ENCODE results near the gene CNN3. TPM values are rescaled to one million over a fixed set of nuclear protein-coding genes. Genes with fewer than 3 reads are reported as not detected.

CNN3 gene
- total RNA-seq, 1 experiment from 2014 or later = 183 TPM

DNA sequence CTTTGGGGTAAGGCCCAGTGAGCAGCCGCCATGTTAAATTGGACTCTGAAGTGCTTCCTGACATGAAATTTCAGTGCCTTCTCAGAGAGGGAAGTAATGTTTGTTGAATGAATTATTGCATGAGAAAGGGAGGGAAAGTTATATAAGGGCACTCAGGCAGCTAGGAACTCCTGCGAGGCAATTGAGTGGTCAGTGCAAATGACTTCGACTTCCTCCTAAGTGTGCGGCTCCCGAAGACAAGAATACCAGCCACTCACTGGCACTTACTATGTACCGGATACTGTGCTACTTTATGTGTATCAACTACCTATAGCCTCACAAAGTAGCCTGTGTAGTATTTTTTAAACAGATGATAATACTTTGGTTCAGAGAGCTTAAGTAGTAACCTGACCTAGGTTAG lies 52.5 kb downstream of the CNN3 start (continued):
- TF ChIP-seq, protein P1, sequence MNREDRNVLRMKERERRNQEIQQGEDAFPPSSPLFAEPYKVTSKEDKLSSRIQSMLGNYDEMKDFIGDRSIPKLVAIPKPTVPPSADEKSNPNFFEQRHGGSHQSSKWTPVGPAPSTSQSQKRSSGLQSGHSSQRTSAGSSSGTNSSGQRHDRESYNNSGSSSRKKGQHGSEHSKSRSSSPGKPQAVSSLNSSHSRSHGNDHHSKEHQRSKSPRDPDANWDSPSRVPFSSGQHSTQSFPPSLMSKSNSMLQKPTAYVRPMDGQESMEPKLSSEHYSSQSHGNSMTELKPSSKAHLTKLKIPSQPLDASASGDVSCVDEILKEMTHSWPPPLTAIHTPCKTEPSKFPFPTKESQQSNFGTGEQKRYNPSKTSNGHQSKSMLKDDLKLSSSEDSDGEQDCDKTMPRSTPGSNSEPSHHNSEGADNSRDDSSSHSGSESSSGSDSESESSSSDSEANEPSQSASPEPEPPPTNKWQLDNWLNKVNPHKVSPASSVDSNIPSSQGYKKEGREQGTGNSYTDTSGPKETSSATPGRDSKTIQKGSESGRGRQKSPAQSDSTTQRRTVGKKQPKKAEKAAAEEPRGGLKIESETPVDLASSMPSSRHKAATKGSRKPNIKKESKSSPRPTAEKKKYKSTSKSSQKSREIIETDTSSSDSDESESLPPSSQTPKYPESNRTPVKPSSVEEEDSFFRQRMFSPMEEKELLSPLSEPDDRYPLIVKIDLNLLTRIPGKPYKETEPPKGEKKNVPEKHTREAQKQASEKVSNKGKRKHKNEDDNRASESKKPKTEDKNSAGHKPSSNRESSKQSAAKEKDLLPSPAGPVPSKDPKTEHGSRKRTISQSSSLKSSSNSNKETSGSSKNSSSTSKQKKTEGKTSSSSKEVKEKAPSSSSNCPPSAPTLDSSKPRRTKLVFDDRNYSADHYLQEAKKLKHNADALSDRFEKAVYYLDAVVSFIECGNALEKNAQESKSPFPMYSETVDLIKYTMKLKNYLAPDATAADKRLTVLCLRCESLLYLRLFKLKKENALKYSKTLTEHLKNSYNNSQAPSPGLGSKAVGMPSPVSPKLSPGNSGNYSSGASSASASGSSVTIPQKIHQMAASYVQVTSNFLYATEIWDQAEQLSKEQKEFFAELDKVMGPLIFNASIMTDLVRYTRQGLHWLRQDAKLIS (CRISPR knock-in tag; IDR thresholded peaks at IDR 0.05; ENCODE audit: borderline replicate concordance) = no peak
- TF ChIP-seq KAT7 (CRISPR knock-in tag; IDR thresholded peaks at IDR 0.05; ENCODE audit: borderline replicate concordance) = no peak

DNA sequence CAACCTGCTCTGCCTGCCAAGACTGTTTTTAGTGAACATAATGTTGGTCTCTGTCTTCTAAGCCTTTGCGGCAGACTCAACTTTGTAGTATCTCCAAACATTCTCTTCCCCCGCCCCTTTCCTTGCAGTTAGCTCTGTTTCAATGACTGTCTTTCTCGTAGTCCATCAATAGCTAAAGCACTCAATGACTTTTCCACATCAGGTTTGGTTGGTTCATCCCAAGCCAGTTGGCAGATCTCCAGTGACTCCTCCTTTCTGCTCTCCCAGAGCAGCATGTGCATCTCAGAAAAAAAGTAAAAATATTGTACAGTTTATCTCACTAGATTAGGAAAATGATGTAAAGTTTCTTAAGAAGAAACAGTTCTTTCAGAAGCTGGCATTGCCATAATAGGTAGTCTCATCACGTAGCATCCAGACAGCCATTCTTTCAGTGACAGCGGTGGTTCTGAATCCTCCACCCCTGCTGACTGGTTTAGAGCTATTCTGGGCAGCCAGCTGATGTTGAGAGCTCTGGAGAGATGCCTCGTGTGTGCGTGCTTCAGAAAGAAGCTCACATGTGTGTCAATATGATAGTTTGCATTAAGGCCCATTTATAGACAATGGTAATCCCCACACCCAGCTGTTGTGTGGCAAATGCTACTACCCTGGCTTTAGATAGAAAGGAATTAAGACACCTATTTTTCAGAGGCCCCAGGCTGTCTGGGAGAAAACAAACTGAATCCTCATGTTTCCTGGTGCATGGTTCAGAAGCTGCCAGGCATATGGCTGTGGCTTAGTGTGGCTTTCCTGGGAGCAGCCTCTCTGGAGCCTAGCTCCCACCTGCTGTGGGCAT lies 53.2 kb downstream of the CNN3 start:
- DNase-seq (ENCODE audit: low spot score) (no peak), ATAC-seq (no peak)
- Mint-ChIP-seq H3K36me3 (no peaks in the 10 kb centered on the region), H3K9me3 (peaks cover 3% of the 10 kb centered on the region; the same call in 1 of the 2 replicates), H3K4me1 (peaks cover 6% of the 10 kb centered on the region), H3K4me3 (no peak overlapping the region), H3K27me3 (ENCODE audit: low read depth) (peaks cover 3% of the 10 kb centered on the region; the same call in 1 of the 2 replicates), H3K27ac (no peak overlapping the region)
- ChIA-PET POLR2A (no interaction called here), CTCF (interaction anchor here (1.0 to 2.5 kb wide), 3 partner anchors 19 to 211 kb away, joined by 4 to 9 read pairs (median 9); no protein-coding TSS in a partner anchor)
- no peak for TF ChIP-seq SOX15 (CRISPR knock-in tag; IDR thresholded peaks at IDR 0.05)
- no peak for TF ChIP-seq ESRRA (CRISPR knock-in tag; IDR thresholded peaks at IDR 0.05; ENCODE audit: borderline replicate concordance)
- TF ChIP-seq, protein P2, sequence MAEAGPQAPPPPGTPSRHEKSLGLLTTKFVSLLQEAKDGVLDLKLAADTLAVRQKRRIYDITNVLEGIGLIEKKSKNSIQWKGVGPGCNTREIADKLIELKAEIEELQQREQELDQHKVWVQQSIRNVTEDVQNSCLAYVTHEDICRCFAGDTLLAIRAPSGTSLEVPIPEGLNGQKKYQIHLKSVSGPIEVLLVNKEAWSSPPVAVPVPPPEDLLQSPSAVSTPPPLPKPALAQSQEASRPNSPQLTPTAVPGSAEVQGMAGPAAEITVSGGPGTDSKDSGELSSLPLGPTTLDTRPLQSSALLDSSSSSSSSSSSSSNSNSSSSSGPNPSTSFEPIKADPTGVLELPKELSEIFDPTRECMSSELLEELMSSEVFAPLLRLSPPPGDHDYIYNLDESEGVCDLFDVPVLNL (CRISPR knock-in tag; IDR thresholded peaks at IDR 0.05; ENCODE audit: borderline replicate concordance, low read depth) = no peak
- TF ChIP-seq, protein P3, sequence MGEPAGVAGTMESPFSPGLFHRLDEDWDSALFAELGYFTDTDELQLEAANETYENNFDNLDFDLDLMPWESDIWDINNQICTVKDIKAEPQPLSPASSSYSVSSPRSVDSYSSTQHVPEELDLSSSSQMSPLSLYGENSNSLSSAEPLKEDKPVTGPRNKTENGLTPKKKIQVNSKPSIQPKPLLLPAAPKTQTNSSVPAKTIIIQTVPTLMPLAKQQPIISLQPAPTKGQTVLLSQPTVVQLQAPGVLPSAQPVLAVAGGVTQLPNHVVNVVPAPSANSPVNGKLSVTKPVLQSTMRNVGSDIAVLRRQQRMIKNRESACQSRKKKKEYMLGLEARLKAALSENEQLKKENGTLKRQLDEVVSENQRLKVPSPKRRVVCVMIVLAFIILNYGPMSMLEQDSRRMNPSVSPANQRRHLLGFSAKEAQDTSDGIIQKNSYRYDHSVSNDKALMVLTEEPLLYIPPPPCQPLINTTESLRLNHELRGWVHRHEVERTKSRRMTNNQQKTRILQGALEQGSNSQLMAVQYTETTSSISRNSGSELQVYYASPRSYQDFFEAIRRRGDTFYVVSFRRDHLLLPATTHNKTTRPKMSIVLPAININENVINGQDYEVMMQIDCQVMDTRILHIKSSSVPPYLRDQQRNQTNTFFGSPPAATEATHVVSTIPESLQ (CRISPR knock-in tag; IDR thresholded peaks at IDR 0.05) = no peak
- TF ChIP-seq, protein P4, sequence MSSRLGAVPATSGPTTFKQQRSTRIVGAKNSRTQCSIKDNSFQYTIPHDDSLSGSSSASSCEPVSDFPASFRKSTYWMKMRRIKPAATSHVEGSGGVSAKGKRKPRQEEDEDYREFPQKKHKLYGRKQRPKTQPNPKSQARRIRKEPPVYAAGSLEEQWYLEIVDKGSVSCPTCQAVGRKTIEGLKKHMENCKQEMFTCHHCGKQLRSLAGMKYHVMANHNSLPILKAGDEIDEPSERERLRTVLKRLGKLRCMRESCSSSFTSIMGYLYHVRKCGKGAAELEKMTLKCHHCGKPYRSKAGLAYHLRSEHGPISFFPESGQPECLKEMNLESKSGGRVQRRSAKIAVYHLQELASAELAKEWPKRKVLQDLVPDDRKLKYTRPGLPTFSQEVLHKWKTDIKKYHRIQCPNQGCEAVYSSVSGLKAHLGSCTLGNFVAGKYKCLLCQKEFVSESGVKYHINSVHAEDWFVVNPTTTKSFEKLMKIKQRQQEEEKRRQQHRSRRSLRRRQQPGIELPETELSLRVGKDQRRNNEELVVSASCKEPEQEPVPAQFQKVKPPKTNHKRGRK (CRISPR knock-in tag; IDR thresholded peaks at IDR 0.05; ENCODE audit: borderline replicate concordance) = no peak
- TF ChIP-seq, protein P5, sequence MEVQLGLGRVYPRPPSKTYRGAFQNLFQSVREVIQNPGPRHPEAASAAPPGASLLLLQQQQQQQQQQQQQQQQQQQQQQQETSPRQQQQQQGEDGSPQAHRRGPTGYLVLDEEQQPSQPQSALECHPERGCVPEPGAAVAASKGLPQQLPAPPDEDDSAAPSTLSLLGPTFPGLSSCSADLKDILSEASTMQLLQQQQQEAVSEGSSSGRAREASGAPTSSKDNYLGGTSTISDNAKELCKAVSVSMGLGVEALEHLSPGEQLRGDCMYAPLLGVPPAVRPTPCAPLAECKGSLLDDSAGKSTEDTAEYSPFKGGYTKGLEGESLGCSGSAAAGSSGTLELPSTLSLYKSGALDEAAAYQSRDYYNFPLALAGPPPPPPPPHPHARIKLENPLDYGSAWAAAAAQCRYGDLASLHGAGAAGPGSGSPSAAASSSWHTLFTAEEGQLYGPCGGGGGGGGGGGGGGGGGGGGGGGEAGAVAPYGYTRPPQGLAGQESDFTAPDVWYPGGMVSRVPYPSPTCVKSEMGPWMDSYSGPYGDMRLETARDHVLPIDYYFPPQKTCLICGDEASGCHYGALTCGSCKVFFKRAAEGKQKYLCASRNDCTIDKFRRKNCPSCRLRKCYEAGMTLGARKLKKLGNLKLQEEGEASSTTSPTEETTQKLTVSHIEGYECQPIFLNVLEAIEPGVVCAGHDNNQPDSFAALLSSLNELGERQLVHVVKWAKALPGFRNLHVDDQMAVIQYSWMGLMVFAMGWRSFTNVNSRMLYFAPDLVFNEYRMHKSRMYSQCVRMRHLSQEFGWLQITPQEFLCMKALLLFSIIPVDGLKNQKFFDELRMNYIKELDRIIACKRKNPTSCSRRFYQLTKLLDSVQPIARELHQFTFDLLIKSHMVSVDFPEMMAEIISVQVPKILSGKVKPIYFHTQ (CRISPR knock-in tag; IDR thresholded peaks at IDR 0.05) = no peak
- TF ChIP-seq TP53 (CRISPR knock-in tag; IDR thresholded peaks at IDR 0.05) = no peak
- no peak for TF ChIP-seq NR2C2 (CRISPR knock-in tag; IDR thresholded peaks at IDR 0.05)
- TF ChIP-seq, protein P6, sequence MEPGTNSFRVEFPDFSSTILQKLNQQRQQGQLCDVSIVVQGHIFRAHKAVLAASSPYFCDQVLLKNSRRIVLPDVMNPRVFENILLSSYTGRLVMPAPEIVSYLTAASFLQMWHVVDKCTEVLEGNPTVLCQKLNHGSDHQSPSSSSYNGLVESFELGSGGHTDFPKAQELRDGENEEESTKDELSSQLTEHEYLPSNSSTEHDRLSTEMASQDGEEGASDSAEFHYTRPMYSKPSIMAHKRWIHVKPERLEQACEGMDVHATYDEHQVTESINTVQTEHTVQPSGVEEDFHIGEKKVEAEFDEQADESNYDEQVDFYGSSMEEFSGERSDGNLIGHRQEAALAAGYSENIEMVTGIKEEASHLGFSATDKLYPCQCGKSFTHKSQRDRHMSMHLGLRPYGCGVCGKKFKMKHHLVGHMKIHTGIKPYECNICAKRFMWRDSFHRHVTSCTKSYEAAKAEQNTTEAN (CRISPR knock-in tag; IDR thresholded peaks at IDR 0.05) = no peak
- TF ChIP-seq, protein P7, sequence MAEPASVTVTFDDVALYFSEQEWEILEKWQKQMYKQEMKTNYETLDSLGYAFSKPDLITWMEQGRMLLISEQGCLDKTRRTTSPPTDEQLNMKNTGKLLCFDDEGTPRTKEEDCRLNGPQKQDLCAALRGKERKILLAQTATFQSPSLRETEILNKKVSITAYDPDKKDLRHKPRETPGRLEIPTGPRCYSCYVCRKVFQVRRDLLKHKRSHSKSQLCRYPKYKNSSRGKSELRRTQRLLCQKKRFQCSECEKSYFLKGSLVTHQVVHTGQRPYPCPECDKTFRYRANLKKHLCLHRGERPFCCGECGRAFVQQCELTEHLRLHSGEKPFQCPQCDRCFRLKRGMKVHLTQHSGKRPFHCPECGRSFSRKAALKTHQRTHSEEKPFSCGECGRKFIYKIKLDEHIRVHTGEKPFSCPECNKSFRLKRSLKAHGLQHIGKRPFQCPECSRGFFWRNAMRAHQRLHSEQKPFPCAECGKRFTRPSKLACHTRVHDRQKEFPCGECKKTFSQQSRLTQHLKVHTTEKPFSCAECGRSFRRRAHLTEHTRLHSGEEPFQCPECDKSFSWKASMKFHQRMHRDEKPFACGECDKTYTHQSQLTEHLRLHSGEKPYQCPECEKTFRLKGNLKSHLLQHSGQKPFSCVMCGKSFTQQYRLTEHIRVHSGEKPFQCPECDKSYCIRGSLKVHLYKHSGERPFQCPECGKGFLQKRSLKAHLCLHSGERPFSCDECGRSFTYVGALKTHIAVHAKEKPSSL (CRISPR knock-in tag; conservative IDR thresholded peaks at IDR 0.05) = no peak
- no peak for TF ChIP-seq GTF2I (CRISPR knock-in tag; conservative IDR thresholded peaks at IDR 0.05)
- TF ChIP-seq ELF4 (CRISPR knock-in tag; IDR thresholded peaks at IDR 0.05; ENCODE audit: low read depth) = no peak
- TF ChIP-seq ZBTB21 (CRISPR knock-in tag; IDR thresholded peaks at IDR 0.05; ENCODE audit: borderline replicate concordance) = no peak
- TF ChIP-seq CBFB (CRISPR knock-in tag; IDR thresholded peaks at IDR 0.05; ENCODE audit: low read depth) = no peak
- no peak for TF ChIP-seq TEAD1 (CRISPR knock-in tag; IDR thresholded peaks at IDR 0.05)
